Esophagus muscularis mucosa (tissue), 3 donors: Measurements from ENCODE around the gene XRCC3.

Source experiments
- POLR2AphosphoS5 ChIP-seq, 2 donors: sonication (generic); formaldehyde crosslinking; IDR thresholded peaks; one replicate each; pipeline ENCODE4 v1.6.1; 2017; ENCODE audit warnings: antibody characterized with exemption in 2 of 2
- TF ChIP-seq, protein P1 (sequence below), 3 experiments: fragments of 200-600 bp in 2 of 3; fragments of 450-650 bp in 1 of 3; sonication (generic) in 2 of 3; IDR thresholded peaks; one replicate each; pipeline ENCODE4 v1.5.1; 2017 to 2019; ENCODE audit warnings: antibody characterized with exemption in 3 of 3, mild to moderate bottlenecking in 2 of 3, moderate library complexity in 1 of 3

GRCh38 chr14:103707329-103708263 lies 7.7 kb downstream of the XRCC3 start:
- peak in 1 of 2 donors; percentile 7 for TF ChIP-seq POLR2AphosphoS5 (IDR thresholded peaks at IDR 0.05)
- TF ChIP-seq, protein P1, sequence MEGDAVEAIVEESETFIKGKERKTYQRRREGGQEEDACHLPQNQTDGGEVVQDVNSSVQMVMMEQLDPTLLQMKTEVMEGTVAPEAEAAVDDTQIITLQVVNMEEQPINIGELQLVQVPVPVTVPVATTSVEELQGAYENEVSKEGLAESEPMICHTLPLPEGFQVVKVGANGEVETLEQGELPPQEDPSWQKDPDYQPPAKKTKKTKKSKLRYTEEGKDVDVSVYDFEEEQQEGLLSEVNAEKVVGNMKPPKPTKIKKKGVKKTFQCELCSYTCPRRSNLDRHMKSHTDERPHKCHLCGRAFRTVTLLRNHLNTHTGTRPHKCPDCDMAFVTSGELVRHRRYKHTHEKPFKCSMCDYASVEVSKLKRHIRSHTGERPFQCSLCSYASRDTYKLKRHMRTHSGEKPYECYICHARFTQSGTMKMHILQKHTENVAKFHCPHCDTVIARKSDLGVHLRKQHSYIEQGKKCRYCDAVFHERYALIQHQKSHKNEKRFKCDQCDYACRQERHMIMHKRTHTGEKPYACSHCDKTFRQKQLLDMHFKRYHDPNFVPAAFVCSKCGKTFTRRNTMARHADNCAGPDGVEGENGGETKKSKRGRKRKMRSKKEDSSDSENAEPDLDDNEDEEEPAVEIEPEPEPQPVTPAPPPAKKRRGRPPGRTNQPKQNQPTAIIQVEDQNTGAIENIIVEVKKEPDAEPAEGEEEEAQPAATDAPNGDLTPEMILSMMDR (IDR thresholded peaks at IDR 0.05) = no peak
